Activated CD4-positive, alpha-beta T cell treated with anti-CD3 and anti-CD28 coated beads, Interleukin-2, Interleukin-4, amounts not matched to agents 100 ng/mL and 50 ng/mL, durations not matched to agents 16 hours and 8 hours (primary cell): ENCODE measurements around the gene ARL14.

Experiments
- DNase-seq: peaks from one replicate; pipeline ENCODE4 v3.0.0-alpha.2; 2020; ENCODE audit warnings: low spot score

The ARL14 gene

DNA sequence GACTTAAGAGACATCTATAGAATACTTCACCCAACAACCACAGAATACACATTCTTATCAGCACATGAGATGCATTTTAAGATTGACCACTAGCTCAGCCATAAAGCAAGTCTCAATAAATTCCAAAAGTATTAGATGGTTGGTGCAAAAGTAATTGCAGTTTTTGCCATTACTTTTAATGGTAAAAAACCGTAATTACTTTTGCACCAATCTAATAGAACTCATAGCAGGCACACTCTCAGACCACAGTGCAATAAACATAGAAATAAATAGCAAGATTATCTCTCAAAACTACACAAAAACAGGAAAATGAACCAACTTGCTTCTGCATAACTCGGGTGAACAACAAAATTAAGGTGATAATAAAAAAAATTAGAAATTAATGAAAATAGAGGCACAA is 45.4 kb downstream of the ARL14 start:
- DNase-seq = no peak

- no peak for DNase-seq
These were observed 48.4 kb downstream of the ARL14 start for GRCh38 chr3:160725338-160725737.
